Hepatocyte (in vitro differentiated cells): Measurements from ENCODE around the gene LYSMD4.

Source experiments
- EZH2 ChIP-seq: fragments of 200-600 bp; sonication (generic); IDR thresholded peaks from 2 replicates; pipeline ENCODE4 v1.6.1; 2016; ENCODE audit warnings: antibody characterized with exemption, mild to moderate bottlenecking, borderline replicate concordance
- EZH2phosphoT487 ChIP-seq: fragments of 200-600 bp; sonication (generic); IDR thresholded peaks from one replicate; pipeline ENCODE4 v1.6.1; 2018; ENCODE audit warnings: antibody characterized with exemption, mild to moderate bottlenecking, low read depth, moderate library complexity; ENCODE audit not compliant: unreplicated experiment, severe bottlenecking

GRCh38 chr15:99718421-99718820 is 14.8 kb downstream of the LYSMD4 start:
- TF ChIP-seq EZH2phosphoT487 (no peak), EZH2 (no peak)
